DND-41 (cell line): ENCODE measurements around the gene GPC6.

Source experiments
- CTCF ChIP-seq: IDR thresholded peaks from 2 replicates; pipeline ENCODE4 v1.5.1; 2012; ENCODE audit warnings: borderline replicate concordance, low read length, moderate library complexity, mild to moderate bottlenecking; ENCODE audit not compliant: poor library complexity, severe bottlenecking; ENCODE audit errors: extremely low read depth
- EZH2 ChIP-seq: IDR thresholded peaks from 3 replicates; pipeline ENCODE4 v1.6.1; 2012; ENCODE audit warnings: borderline replicate concordance, low read depth, mild to moderate bottlenecking, moderate library complexity, low read length, inconsistent platforms; ENCODE audit not compliant: severe bottlenecking

DNA sequence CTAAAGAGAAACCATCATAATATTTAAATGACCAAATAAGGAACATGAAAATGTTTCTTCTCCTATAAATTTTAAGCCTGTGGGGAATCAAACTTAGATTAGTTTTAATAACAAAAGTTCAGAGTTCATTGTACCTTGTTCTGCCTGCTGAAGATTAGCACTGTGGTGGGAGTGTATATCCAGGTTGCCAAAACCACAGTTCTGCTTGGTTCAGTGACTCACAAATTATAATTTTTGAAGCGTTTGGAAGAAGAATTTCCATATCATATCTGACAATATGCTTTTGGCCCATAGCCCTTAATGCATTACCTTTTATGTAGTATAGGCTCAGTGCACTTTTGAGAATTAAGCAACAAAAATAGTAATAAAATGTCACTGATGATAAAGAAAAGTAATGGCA lies 545.2 kb downstream of the GPC6 start:
- no peak for TF ChIP-seq EZH2
- TF ChIP-seq CTCF: no peak
